GM18868 (cell line): ENCODE results near the gene DENND2C.
A peak's percentile ranks its signal among the peaks of the same experiment; 100 is the strongest.
"Not testable (repeated sequence)": the region's sequence is repeated elsewhere in the genome, so short reads cannot be mapped to it uniquely, and the experiment has no call there.

ENCODE experiments used
- ATAC-seq: cut with Tn5 transposase; IDR thresholded peaks from one replicate; pipeline ENCODE4 v1.9.1; 2021; ENCODE audit warnings: mild to moderate bottlenecking, moderate library complexity; ENCODE audit not compliant: unreplicated experiment

DENND2C gene

GRCh38 chr1:114610546-114611245, 59.2 kb downstream of the DENND2C start:
- ATAC-seq: no peak

GRCh38 chr1:114609826-114610225, 60.0 kb downstream of the DENND2C start:
- ATAC-seq: no peak

GRCh38 chr1:114609026-114609425, 60.8 kb downstream of the DENND2C start:
- no peak for ATAC-seq

DNA sequence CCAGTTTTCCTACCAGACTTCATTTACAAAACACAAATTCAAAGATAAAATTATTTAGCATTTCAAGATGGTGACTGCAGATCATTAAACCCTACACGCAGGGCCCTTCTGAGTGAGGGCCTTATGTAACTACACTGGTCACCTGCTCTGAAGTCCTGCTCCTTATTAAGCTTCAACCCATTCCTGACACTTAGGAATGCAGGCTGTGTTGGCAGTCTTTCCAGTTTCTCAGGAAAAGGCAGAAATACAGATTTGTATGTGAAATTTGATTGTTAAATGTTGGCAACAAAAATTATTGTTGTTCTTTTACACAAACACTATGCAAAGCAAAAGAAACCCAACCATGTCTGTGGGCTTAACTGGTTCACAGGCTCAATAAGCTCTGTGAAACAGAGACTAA, 62.6 kb downstream of the DENND2C start:
- no peak for ATAC-seq

- ATAC-seq: no peak
Measured at GRCh38 chr1:114597949-114598348, 71.9 kb downstream of the DENND2C start.

DNA sequence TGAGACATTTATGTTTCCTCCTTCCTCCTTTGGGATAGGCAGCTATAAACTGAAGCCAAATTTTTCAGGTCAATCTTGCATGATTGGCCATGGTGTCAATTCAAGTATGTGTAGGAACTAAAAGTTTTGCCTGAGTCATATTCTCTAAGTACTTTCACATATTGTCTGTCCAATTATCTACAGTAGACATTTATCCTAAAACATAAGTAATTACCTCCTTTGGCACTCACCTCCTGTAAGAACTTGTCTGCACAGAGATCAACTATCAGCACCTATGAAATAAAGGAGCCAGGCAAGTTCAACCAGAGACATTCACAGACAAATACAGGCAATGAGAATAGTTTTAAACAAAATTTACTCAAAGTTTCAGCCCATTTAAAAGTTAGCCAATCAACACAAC, 74.2 kb downstream of the DENND2C start:
- ATAC-seq: no peak

DNA sequence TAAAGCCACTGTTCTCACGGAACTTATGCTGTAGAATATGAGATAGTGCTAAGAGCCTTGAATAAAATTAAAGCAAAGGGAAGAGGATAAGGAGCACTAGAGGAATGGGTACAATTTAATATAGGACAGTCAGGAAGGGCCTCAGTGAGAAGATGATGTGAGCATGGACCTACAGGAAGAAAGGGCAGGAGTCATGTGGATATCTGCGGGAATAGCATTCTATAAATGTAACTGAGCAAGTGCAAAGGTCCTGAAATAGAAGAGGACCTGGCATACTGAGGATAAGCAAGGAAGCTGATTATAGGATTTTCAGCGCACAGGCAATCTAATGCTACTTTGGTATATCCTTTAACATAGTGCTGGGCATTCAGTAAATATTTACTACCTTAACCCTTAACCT, 75.8 kb downstream of the DENND2C start:
- ATAC-seq: no peak

- no peak for ATAC-seq
Measured at GRCh38 chr1:114589122-114589521, 80.7 kb downstream of the DENND2C start.

DNA sequence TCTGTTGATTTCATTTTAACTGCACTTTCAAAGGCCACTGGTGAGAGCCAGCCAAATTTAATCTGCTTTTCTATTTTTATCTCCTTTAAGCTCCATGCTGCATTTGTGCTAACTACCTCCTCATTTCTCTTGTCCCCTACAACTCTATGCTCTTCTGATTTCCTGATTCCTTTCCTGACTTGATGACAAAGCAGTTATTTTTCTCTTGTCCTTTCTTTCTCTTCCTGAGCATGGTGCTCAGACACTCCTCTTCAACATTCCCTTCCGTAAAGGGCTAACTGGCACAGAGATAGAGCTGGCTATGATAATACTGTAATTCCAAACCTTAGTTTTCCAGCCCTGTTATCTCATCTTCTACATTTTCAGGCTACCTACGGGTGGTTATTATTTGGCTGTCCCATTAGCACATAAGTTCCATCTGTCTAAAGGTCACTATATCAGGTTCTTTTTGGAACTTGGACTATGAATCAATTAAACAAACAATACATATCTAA, 81.6 kb downstream of the DENND2C start:
- no peak for ATAC-seq

DNA sequence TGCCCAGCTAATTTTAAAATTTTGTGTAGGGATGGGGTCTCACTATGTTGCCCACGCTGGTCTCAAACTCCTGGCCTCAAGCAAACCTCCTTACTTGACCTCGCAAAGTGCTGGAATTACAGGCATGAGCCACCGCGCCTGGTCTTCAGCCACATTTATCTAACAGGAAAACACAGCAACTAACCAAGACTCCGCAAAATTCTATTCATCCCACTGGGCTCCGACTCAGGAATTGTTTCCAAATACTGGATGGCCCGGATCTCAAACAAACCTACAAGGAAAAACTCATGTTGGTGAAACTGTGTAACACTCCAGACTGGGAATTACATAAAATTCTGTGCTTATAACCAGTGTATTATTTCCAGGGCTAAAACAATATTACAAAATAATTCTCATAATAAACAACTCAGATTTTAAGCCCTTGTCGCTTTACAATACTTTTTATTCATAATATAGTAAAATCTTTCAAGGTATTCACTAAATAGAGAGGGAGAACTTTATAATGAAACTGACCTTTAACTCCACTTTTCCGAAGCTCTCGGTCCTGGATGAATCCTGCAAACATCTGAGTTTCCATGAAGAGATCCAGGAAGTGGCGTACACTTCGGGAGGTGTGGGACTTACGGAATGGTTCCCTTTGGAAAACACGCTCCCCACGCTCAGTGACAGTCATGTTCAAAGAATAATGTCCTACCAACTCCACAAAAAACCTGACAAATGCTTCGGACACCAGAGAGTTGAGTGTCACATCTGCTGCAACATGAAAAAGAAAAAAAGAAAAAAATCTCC, 82.5 kb downstream of the DENND2C start:
- no peak for ATAC-seq

DNA sequence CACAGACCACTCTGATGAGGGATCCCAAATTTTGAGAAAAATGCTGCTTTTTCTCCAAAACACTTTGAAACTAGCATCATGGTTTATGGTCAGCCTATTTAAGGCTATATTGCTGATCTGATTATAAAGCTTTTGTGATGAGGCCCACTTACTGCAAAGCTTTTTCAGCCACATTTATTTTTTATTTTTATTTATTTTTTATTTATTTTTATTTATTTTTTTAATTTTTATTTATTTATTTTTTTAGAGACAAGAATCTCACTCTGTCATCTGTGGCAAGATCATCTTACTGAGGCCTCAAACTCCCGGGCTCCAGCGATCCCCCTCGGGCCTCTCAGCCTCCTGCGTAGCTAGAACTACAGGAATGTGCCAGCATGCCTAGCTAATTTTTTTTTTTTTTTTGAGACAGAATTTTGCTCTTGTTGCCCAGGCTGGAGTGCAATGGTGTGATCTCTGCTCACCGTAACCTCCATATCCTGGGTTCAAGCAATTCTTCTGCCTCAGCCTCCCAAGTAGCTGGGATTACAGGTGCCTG, 83.3 kb downstream of the DENND2C start:
- no peak for ATAC-seq

DNA sequence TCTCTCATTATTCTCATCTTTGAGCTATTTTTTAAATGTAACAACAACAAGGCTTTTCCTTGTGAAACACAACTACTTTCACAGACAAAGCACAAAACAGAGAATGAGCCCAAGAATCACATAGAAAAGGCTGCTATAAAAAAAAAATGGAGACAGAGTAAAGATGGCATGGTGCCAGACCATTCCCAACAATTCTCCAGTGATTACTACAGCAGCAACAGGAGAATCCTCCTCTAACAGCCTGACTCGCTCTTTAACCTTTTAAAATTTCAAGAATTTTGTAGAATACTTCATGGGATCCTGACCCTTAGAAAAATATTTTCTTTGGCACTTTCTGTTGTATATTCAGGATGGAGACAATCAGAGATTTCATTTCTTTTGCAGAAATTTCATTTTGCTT, 84.6 kb downstream of the DENND2C start:
- ATAC-seq: no peak

- ATAC-seq: peak; percentile 99
Measured at GRCh38 chr1:114581335-114582287, 88.2 kb downstream of the DENND2C start, which contains the start of gene BCAS2. Gene BCAS2 (minus strand): TSS chr1:114581615. CDS start chr1:114581591, 24 bp downstream.

DNA sequence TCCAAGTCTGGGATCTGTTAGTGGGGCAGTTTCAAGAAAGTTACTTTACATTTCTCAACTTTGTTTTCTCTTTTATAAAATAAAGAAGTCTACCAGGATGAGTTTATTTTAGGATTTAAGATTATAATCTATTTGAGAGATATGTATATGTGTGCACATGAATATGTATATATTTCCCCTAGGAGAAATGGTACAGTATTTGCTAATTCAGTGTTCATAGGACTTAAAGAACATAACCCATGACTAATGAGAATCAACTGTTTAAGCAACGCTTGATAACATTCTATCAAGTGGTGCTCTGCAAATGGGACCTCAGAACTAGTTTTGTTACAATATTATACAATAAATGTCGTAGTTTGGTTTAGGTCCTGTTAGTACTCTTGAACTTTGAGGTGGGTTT, 95.5 kb downstream of the DENND2C start:
- no peak for ATAC-seq

- no peak for ATAC-seq
Measured at GRCh38 chr1:114564141-114564540, 105.7 kb downstream of the DENND2C start.

DNA sequence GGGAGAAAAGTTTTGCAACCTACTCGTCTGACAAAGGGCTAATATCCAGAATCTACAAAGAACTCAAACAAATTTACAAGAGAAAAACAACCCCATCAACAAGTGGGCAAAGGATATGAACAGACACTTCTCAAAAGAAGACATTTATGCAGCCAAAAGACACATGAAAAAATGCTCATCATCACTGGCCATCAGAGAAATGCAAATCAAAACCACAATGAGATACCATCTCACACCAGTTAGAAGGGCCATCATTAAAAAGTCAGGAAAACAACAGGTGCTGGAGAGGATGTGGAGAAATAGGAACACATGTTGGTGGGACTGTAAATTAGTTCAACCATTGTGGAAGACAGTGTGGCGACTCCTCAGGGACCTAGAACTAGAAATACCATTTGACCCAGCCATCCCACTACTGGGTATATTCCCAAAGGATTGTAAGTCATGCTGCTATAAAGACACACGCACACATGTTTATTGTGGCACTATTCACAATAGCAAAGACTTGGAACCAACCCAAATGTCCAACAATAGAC, 106.8 kb downstream of the DENND2C start:
- ATAC-seq: not testable (repeated sequence)

- ATAC-seq: no peak
Measured at GRCh38 chr1:114561333-114561732, 108.5 kb downstream of the DENND2C start.

GRCh38 chr1:114559356-114559755, 110.5 kb downstream of the DENND2C start:
- ATAC-seq: peak; percentile 84

- ATAC-seq: no peak
Measured at GRCh38 chr1:114558544-114558943, 111.3 kb downstream of the DENND2C start.

GRCh38 chr1:114554577-114554976, 115.3 kb downstream of the DENND2C start:
- no peak for ATAC-seq
